Suprapubic skin (tissue), 4 donors: ENCODE measurements around the gene TMEM80. TPM values are rescaled to one million over a fixed set of nuclear protein-coding genes. Genes with fewer than 3 reads are reported as not detected.

ENCODE experiments used
- DNase-seq, 2 donors: peaks; one replicate each; pipeline ENCODE4 v3.0.0-alpha.2; 2019; ENCODE audit warnings: low spot score in 2 of 2
- H3K27ac ChIP-seq: fragments of 200-600 bp; sonication (generic); one replicate; pipeline ENCODE4 v1.5.1; 2019
- H3K27me3 ChIP-seq: fragments of 200-600 bp; sonication (generic); one replicate; pipeline ENCODE4 v1.5.1; 2019
- H3K36me3 ChIP-seq: fragments of 200-600 bp; sonication (generic); one replicate; pipeline ENCODE4 v1.5.1; 2019
- H3K4me1 ChIP-seq: fragments of 200-600 bp; sonication (generic); one replicate; pipeline ENCODE4 v1.5.1; 2019
- H3K4me3 ChIP-seq: fragments of 200-600 bp; sonication (generic); one replicate; pipeline ENCODE4 v1.5.1; 2019; ENCODE audit warnings: mild to moderate bottlenecking
- H3K9me3 ChIP-seq: fragments of 200-600 bp; sonication (generic); one replicate; pipeline ENCODE4 v1.5.1; 2019
- EP300 ChIP-seq: sonication (generic); formaldehyde crosslinking; IDR thresholded peaks from one replicate; pipeline ENCODE4 v1.6.1; 2017; ENCODE audit warnings: antibody characterized with exemption
- POLR2A ChIP-seq, 2 donors: fragments of 450-650 bp; IDR thresholded peaks; one replicate each; pipeline ENCODE4 v1.6.1; 2017; ENCODE audit warnings: antibody characterized with exemption in 2 of 2, mild to moderate bottlenecking in 2 of 2, moderate library complexity in 2 of 2
- POLR2AphosphoS5 ChIP-seq, 3 donors: sonication (generic); formaldehyde crosslinking; IDR thresholded peaks; one replicate each; pipeline ENCODE4 v1.6.1; 2017; ENCODE audit warnings: antibody characterized with exemption in 3 of 3
- WGBS: methylation state at CpG from one replicate; pipeline ENCODE4 v1.1.5; 2018; 5-methylcytosine and 5-hydroxymethylcytosine counted together
- total RNA-seq, 4 donors: library from RNA; depleted of rRNA; stranded (reverse); fragments of >200 nt; gene quantifications; one replicate each; pipeline ENCODE4 v1.1.0, GENCODE V29; 2016
- TF ChIP-seq, protein P1 (sequence below), 2 donors: fragments of 200-600 bp in 1 of 2; fragments of 450-650 bp in 1 of 2; sonication (generic) in 1 of 2; IDR thresholded peaks; one replicate each; pipeline ENCODE4 v1.5.1; 2016 to 2019; ENCODE audit warnings: antibody characterized with exemption in 2 of 2, mild to moderate bottlenecking in 1 of 2, moderate library complexity in 1 of 2

TMEM80 gene
- total RNA-seq, 4 donors from 2014 or later = 31.5 to 53.6 (median 39.1) TPM

GRCh38 chr11:673866-674265 lies 21.8 kb upstream of the TMEM80 start:
- peaks cover 73% of the 10 kb centered on the region for H3K36me3 ChIP-seq
- no peak overlapping the region for H3K4me3 ChIP-seq
- TF ChIP-seq EP300 (no peak), POLR2A (IDR thresholded peaks at IDR 0.05) (no peak)
- H3K27ac ChIP-seq = no peak overlapping the region
- H3K27me3 ChIP-seq = no peaks in the 10 kb centered on the region
- WGBS = 90% methylated on average over 8 of the region's 8 CpGs
- no peaks in the 10 kb centered on the region for H3K9me3 ChIP-seq
- DNase-seq = no peak
- no peaks in the 10 kb centered on the region for H3K4me1 ChIP-seq

GRCh38 chr11:674406-674805 lies 21.2 kb upstream of the TMEM80 start:
- Histone ChIP-seq H3K36me3 (peaks cover 77% of the 10 kb centered on the region), H3K4me1 (no peaks in the 10 kb centered on the region), H3K9me3 (no peaks in the 10 kb centered on the region), H3K27ac (no peak overlapping the region), H3K4me3 (no peak overlapping the region), H3K27me3 (no peaks in the 10 kb centered on the region)
- no peak for TF ChIP-seq EP300
- TF ChIP-seq POLR2AphosphoS5 (IDR thresholded peaks at IDR 0.05) = no peak
- TF ChIP-seq POLR2A (IDR thresholded peaks at IDR 0.05) = no peak
- TF ChIP-seq, protein P1, sequence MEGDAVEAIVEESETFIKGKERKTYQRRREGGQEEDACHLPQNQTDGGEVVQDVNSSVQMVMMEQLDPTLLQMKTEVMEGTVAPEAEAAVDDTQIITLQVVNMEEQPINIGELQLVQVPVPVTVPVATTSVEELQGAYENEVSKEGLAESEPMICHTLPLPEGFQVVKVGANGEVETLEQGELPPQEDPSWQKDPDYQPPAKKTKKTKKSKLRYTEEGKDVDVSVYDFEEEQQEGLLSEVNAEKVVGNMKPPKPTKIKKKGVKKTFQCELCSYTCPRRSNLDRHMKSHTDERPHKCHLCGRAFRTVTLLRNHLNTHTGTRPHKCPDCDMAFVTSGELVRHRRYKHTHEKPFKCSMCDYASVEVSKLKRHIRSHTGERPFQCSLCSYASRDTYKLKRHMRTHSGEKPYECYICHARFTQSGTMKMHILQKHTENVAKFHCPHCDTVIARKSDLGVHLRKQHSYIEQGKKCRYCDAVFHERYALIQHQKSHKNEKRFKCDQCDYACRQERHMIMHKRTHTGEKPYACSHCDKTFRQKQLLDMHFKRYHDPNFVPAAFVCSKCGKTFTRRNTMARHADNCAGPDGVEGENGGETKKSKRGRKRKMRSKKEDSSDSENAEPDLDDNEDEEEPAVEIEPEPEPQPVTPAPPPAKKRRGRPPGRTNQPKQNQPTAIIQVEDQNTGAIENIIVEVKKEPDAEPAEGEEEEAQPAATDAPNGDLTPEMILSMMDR (IDR thresholded peaks at IDR 0.05) = no peak
- no peak for DNase-seq
- WGBS = 92% methylated on average over 17 of the region's 17 CpGs

- Histone ChIP-seq H3K27me3 (no peaks in the 10 kb centered on the region), H3K27ac (no peak overlapping the region), H3K4me1 (no peaks in the 10 kb centered on the region), H3K4me3 (no peak overlapping the region), H3K36me3 (peaks cover 85% of the 10 kb centered on the region), H3K9me3 (no peaks in the 10 kb centered on the region)
- 87% methylated on average over 3 of the region's 3 CpGs for WGBS
- TF ChIP-seq POLR2A (IDR thresholded peaks at IDR 0.05) = no peak
- TF ChIP-seq EP300 = no peak
- no peak for TF ChIP-seq POLR2AphosphoS5 (IDR thresholded peaks at IDR 0.05)
- TF ChIP-seq, protein P1 (IDR thresholded peaks at IDR 0.05) = no peak
- no peak for DNase-seq
Observed at GRCh38 chr11:678297-678696, 17.3 kb upstream of the TMEM80 start.

DNA sequence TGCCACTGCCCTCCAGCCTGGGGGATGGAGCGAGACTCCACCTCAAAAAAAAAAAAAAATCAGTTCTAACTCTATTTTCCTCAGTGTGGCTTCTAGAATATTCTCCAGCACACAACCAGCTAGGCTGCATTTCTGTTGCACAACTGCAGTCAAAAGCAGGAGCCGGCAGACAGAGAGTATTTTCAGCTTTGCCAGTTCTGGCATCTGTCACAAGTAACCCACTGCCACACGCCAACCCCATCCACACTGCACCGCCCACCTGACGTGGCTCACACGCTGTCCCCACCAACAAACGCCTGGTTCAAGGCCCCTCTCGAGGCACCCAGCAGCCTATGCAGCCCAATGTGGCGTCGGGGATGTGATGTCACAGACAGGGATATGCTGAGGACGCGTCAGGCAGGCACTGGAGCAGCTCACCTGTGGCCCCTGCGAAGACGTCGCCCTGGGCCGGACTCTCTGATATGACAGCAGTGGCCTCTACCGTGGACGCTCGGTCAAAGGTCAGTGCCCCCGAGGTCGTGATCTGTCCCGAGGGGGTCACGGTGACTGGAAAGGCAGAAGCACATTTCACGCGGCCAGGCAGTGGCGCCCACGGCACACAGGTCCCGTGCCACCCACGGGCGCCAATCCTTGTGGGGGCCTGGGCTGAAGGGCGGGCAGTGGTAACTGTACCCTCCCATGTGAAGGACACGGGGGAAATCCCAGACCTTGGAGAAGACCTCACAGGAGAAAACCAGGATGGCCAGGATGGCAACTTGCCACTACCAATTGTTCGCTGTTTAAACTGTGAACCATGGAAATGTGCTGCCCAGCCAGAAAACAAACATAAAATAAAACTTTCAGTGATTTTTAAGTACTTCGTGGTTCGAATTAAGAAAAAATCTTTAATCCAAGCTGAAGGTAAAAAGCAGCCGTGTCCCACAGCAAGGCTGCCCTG lies 16.1 kb upstream of the TMEM80 start:
- Histone ChIP-seq H3K27ac (no peak overlapping the region), H3K4me1 (no peaks in the 10 kb centered on the region), H3K4me3 (no peak overlapping the region), H3K9me3 (no peaks in the 10 kb centered on the region), H3K36me3 (peaks cover 85% of the 10 kb centered on the region), H3K27me3 (no peaks in the 10 kb centered on the region)
- TF ChIP-seq POLR2AphosphoS5 (IDR thresholded peaks at IDR 0.05) (no peak), POLR2A (IDR thresholded peaks at IDR 0.05) (no peak), EP300 (no peak)
- TF ChIP-seq, protein P1 (IDR thresholded peaks at IDR 0.05) = no peak
- DNase-seq = no peak
- 93% methylated on average over 30 of the region's 36 CpGs for WGBS

- no peaks in the 10 kb centered on the region for H3K4me1 ChIP-seq
- TF ChIP-seq, protein P1 (IDR thresholded peaks at IDR 0.05) = no peak
- TF ChIP-seq POLR2AphosphoS5 (IDR thresholded peaks at IDR 0.05) (no peak), EP300 (no peak)
- H3K27ac ChIP-seq = no peak overlapping the region
- no peak for DNase-seq
- H3K27me3 ChIP-seq = no peaks in the 10 kb centered on the region
- H3K4me3 ChIP-seq = no peak overlapping the region
- H3K36me3 ChIP-seq = peaks cover 84% of the 10 kb centered on the region
- H3K9me3 ChIP-seq = no peaks in the 10 kb centered on the region
- WGBS = 85% methylated on average over 19 of the region's 19 CpGs
Observed at GRCh38 chr11:680476-680875, 15.1 kb upstream of the TMEM80 start.
